Activated T-helper 17 cell treated with anti-CD3 and anti-CD28 coated beads, Interleukin-2, amount 50 U/mL, for 72 hours (primary cell): ENCODE measurements around the gene ARID3A. TPM values are rescaled to one million over a fixed set of nuclear protein-coding genes. Genes with fewer than 3 reads are reported as not detected.

Experiments used
- ATAC-seq: fragments of 150-1000 bp; cut with Tn5 transposase; replicated peaks from 2 replicates; pipeline ENCODE4 v1.10.0; 2021; ENCODE audit warnings: mild to moderate bottlenecking, moderate library complexity
- H3K27ac Mint-ChIP-seq: one replicate; pipeline ENCODE4 v1.8.0; 2022; ENCODE audit warnings: mixed read lengths
- H3K27me3 Mint-ChIP-seq: one replicate; pipeline ENCODE4 v1.8.0; 2022; ENCODE audit warnings: mixed read lengths
- H3K36me3 Mint-ChIP-seq: one replicate; pipeline ENCODE4 v1.8.0; 2022; ENCODE audit warnings: low read depth, mild to moderate bottlenecking, mixed read lengths
- H3K4me1 Mint-ChIP-seq: one replicate; pipeline ENCODE4 v1.8.0; 2022; ENCODE audit warnings: mixed read lengths
- H3K4me3 Mint-ChIP-seq: one replicate; pipeline ENCODE4 v1.8.0; 2022; ENCODE audit warnings: mild to moderate bottlenecking, mixed read lengths
- H3K9me3 Mint-ChIP-seq: one replicate; pipeline ENCODE4 v1.8.0; 2022; ENCODE audit warnings: mixed read lengths
- total RNA-seq, 2 donors: library from RNA; stranded (reverse); gene quantifications; one replicate each; pipeline ENCODE4 v1.2.3, GENCODE V29; 2022

Gene ARID3A
- total RNA-seq, 2 donors from 2014 or later = 50.3 to 79.3 TPM

GRCh38 chr19:961866-962620 is 36.2 kb downstream of the ARID3A start:
- H3K4me3 Mint-ChIP-seq = no peak overlapping the region
- peak overlapping the region; percentile 46 for H3K27ac Mint-ChIP-seq
- H3K9me3 Mint-ChIP-seq = no peaks in the 10 kb centered on the region
- no peak for ATAC-seq
- peaks cover 9% of the 10 kb centered on the region for H3K4me1 Mint-ChIP-seq
- H3K36me3 Mint-ChIP-seq = peaks cover 35% of the 10 kb centered on the region
- H3K27me3 Mint-ChIP-seq = no peaks in the 10 kb centered on the region

GRCh38 chr19:962683-963400 is 37.0 kb downstream of the ARID3A start:
- Mint-ChIP-seq H3K4me3 (no peak overlapping the region), H3K27me3 (no peaks in the 10 kb centered on the region), H3K4me1 (peaks cover 9% of the 10 kb centered on the region), H3K27ac (no peak overlapping the region), H3K36me3 (peaks cover 42% of the 10 kb centered on the region), H3K9me3 (no peaks in the 10 kb centered on the region)
- ATAC-seq = no peak

GRCh38 chr19:963486-963951 is 37.7 kb downstream of the ARID3A start:
- no peaks in the 10 kb centered on the region for H3K9me3 Mint-ChIP-seq
- H3K27ac Mint-ChIP-seq = no peak overlapping the region
- H3K4me1 Mint-ChIP-seq = peaks cover 9% of the 10 kb centered on the region
- no peaks in the 10 kb centered on the region for H3K27me3 Mint-ChIP-seq
- H3K36me3 Mint-ChIP-seq = peaks cover 49% of the 10 kb centered on the region
- ATAC-seq = no peak
- H3K4me3 Mint-ChIP-seq = no peak overlapping the region

GRCh38 chr19:964116-964520 is 38.3 kb downstream of the ARID3A start:
- ATAC-seq = no peak
- Mint-ChIP-seq H3K27ac (no peak overlapping the region), H3K36me3 (peaks cover 50% of the 10 kb centered on the region), H3K4me1 (peaks cover 5% of the 10 kb centered on the region), H3K27me3 (no peaks in the 10 kb centered on the region), H3K9me3 (no peaks in the 10 kb centered on the region), H3K4me3 (no peak overlapping the region)

- Mint-ChIP-seq H3K27ac (no peak overlapping the region), H3K9me3 (no peaks in the 10 kb centered on the region), H3K27me3 (no peaks in the 10 kb centered on the region), H3K4me1 (peaks cover 5% of the 10 kb centered on the region), H3K4me3 (no peak overlapping the region), H3K36me3 (peaks cover 54% of the 10 kb centered on the region)
- ATAC-seq = no peak
Measured at GRCh38 chr19:964761-965694, 39.2 kb downstream of the ARID3A start.

GRCh38 chr19:966485-967088 is 40.8 kb downstream of the ARID3A start:
- H3K4me1 Mint-ChIP-seq = peaks cover 5% of the 10 kb centered on the region
- peaks cover 70% of the 10 kb centered on the region for H3K36me3 Mint-ChIP-seq
- no peak overlapping the region for H3K27ac Mint-ChIP-seq
- H3K27me3 Mint-ChIP-seq = no peaks in the 10 kb centered on the region
- H3K9me3 Mint-ChIP-seq = no peaks in the 10 kb centered on the region
- no peak overlapping the region for H3K4me3 Mint-ChIP-seq
- ATAC-seq = no peak

GRCh38 chr19:970695-971094 is 44.9 kb downstream of the ARID3A start:
- ATAC-seq = no peak
- H3K4me1 Mint-ChIP-seq = no peaks in the 10 kb centered on the region
- H3K4me3 Mint-ChIP-seq = no peak overlapping the region
- peaks cover 70% of the 10 kb centered on the region for H3K36me3 Mint-ChIP-seq
- no peaks in the 10 kb centered on the region for H3K9me3 Mint-ChIP-seq
- H3K27me3 Mint-ChIP-seq = no peaks in the 10 kb centered on the region
- no peak overlapping the region for H3K27ac Mint-ChIP-seq

- H3K27me3 Mint-ChIP-seq = no peaks in the 10 kb centered on the region
Measured at GRCh38 chr19:971795-972194, 46.0 kb downstream of the ARID3A start.

GRCh38 chr19:972281-972680 is 46.4 kb downstream of the ARID3A start:
- no peak overlapping the region for H3K4me3 Mint-ChIP-seq
- no peaks in the 10 kb centered on the region for H3K27me3 Mint-ChIP-seq
- peaks cover 55% of the 10 kb centered on the region for H3K36me3 Mint-ChIP-seq
- no peaks in the 10 kb centered on the region for H3K9me3 Mint-ChIP-seq
- ATAC-seq = no peak
- no peaks in the 10 kb centered on the region for H3K4me1 Mint-ChIP-seq
- H3K27ac Mint-ChIP-seq = no peak overlapping the region

More at GRCh38 chr19:971795-972194, 46.0 kb downstream of the ARID3A start:
- Mint-ChIP-seq H3K9me3 (no peaks in the 10 kb centered on the region), H3K4me3 (no peak overlapping the region), H3K27ac (no peak overlapping the region), H3K36me3 (peaks cover 59% of the 10 kb centered on the region), H3K4me1 (no peaks in the 10 kb centered on the region)
- no peak for ATAC-seq

- no peak overlapping the region for H3K4me3 Mint-ChIP-seq
- H3K27ac Mint-ChIP-seq = no peak overlapping the region
- no peaks in the 10 kb centered on the region for H3K27me3 Mint-ChIP-seq
- no peaks in the 10 kb centered on the region for H3K4me1 Mint-ChIP-seq
- H3K9me3 Mint-ChIP-seq = no peaks in the 10 kb centered on the region
- no peak for ATAC-seq
- peaks cover 38% of the 10 kb centered on the region for H3K36me3 Mint-ChIP-seq
Measured at GRCh38 chr19:973726-974563, 48.1 kb downstream of the ARID3A start.

GRCh38 chr19:974564-975257 is 48.9 kb downstream of the ARID3A start:
- no peaks in the 10 kb centered on the region for H3K4me1 Mint-ChIP-seq
- ATAC-seq = no peak
- peaks cover 30% of the 10 kb centered on the region for H3K36me3 Mint-ChIP-seq
- H3K4me3 Mint-ChIP-seq = no peak overlapping the region
- H3K27me3 Mint-ChIP-seq = no peaks in the 10 kb centered on the region
- H3K27ac Mint-ChIP-seq = no peak overlapping the region
- no peaks in the 10 kb centered on the region for H3K9me3 Mint-ChIP-seq

GRCh38 chr19:976476-976875 is 50.6 kb downstream of the ARID3A start:
- peak; percentile 25 for ATAC-seq

GRCh38 chr19:977058-977464 is 51.2 kb downstream of the ARID3A start:
- peaks cover 7% of the 10 kb centered on the region for H3K36me3 Mint-ChIP-seq
- ATAC-seq = peak; percentile 36
- H3K9me3 Mint-ChIP-seq = no peaks in the 10 kb centered on the region
- no peak overlapping the region for H3K4me3 Mint-ChIP-seq
- no peaks in the 10 kb centered on the region for H3K27me3 Mint-ChIP-seq
- no peak overlapping the region for H3K27ac Mint-ChIP-seq
- no peaks in the 10 kb centered on the region for H3K4me1 Mint-ChIP-seq

More at GRCh38 chr19:976476-976875, 50.6 kb downstream of the ARID3A start:
- H3K4me1 Mint-ChIP-seq = no peaks in the 10 kb centered on the region
- no peaks in the 10 kb centered on the region for H3K9me3 Mint-ChIP-seq
- no peak overlapping the region for H3K27ac Mint-ChIP-seq
- peaks cover 13% of the 10 kb centered on the region for H3K36me3 Mint-ChIP-seq
- H3K27me3 Mint-ChIP-seq = no peaks in the 10 kb centered on the region
- no peak overlapping the region for H3K4me3 Mint-ChIP-seq
